CD8-positive, alpha-beta memory T cell (primary cell): Measurements from ENCODE around the gene REXO1. TPM values are rescaled to one million over a fixed set of nuclear protein-coding genes. Genes with fewer than 3 reads are reported as not detected.

Source experiments
- CTCF ChIA-PET: fragments of 350-600 bp; sonication (Branson Sonifier 250); formaldehyde crosslinking; loops from one replicate; lab custom pipeline; 2021; ENCODE audit warnings: antibody characterized with exemption; lab: Charles Lee
- POLR2A ChIA-PET: fragments of 350-600 bp; sonication (Branson Sonifier 250); formaldehyde crosslinking; loops from one replicate; lab custom pipeline; 2021; ENCODE audit warnings: antibody characterized with exemption; lab: Charles Lee
- DNase-seq, 5 donors: peaks; one replicate each; pipeline versions ENCODE4 v3.0.0 to v3.0.0-alpha.2; 2020 to 2022; ENCODE audit warnings: mixed read lengths in 1 of 5
- H3K27ac ChIP-seq: one replicate; pipeline ENCODE4 v1.7.0; 2013; ENCODE audit warnings: low read depth, mild to moderate bottlenecking, low read length, moderate library complexity
- H3K27me3 ChIP-seq: 2 replicates; pipeline ENCODE4 v1.7.0; 2013; ENCODE audit warnings: low read length, mild to moderate bottlenecking; ENCODE audit not compliant: insufficient read depth, poor library complexity, severe bottlenecking
- H3K36me3 ChIP-seq: 2 replicates; pipeline ENCODE4 v1.7.0; 2013; ENCODE audit warnings: mild to moderate bottlenecking, low read length, moderate library complexity; ENCODE audit not compliant: insufficient read depth
- H3K4me1 ChIP-seq: 2 replicates; pipeline ENCODE4 v1.7.0; 2013; ENCODE audit warnings: mild to moderate bottlenecking, low read length, moderate library complexity; ENCODE audit not compliant: insufficient read depth
- H3K4me3 ChIP-seq: 2 replicates; pipeline ENCODE4 v1.7.0; 2013; ENCODE audit warnings: mild to moderate bottlenecking, low read length
- H3K9me3 ChIP-seq: 2 replicates; pipeline ENCODE4 v1.7.0; 2013; ENCODE audit warnings: mild to moderate bottlenecking, low read length
- H3K27ac Mint-ChIP-seq, 8 donors: one replicate each; pipeline ENCODE4 v1.8.0; 2020 to 2021; ENCODE audit warnings: mixed read lengths in 8 of 8, mild to moderate bottlenecking in 6 of 8, inconsistent platforms in 3 of 8, moderate library complexity in 3 of 8
- H3K27me3 Mint-ChIP-seq, 2 donors: one replicate each; pipeline ENCODE4 v1.8.0; 2020 to 2021; ENCODE audit warnings: mixed read lengths in 2 of 2, mild to moderate bottlenecking in 1 of 2, moderate library complexity in 1 of 2
- H3K36me3 Mint-ChIP-seq, 3 donors: one replicate each; pipeline ENCODE4 v1.8.0; 2020 to 2021; ENCODE audit warnings: mixed read lengths in 3 of 3, inconsistent platforms in 1 of 3, mild to moderate bottlenecking in 1 of 3
- H3K4me1 Mint-ChIP-seq, 3 donors: one replicate each; pipeline ENCODE4 v1.8.0; 2020 to 2021; ENCODE audit warnings: mixed read lengths in 3 of 3, inconsistent platforms in 1 of 3, mild to moderate bottlenecking in 1 of 3
- H3K4me3 Mint-ChIP-seq, 7 donors: one replicate each; pipeline ENCODE4 v1.8.0; 2020 to 2021; ENCODE audit warnings: mixed read lengths in 7 of 7, mild to moderate bottlenecking in 6 of 7, moderate library complexity in 4 of 7, inconsistent platforms in 2 of 7
- H3K9me3 Mint-ChIP-seq, 5 donors: one replicate each; pipeline ENCODE4 v1.8.0; 2020 to 2022; ENCODE audit warnings: mixed read lengths in 5 of 5, mild to moderate bottlenecking in 3 of 5, moderate library complexity in 2 of 5, inconsistent platforms in 1 of 5
- polyA plus RNA-seq: library from polyadenylated mRNA; unstranded; fragments of 300-500 nt; fragmentation: Illumina TruSeq; gene quantifications from one replicate; pipeline ENCODE4 v1.2.3, GENCODE V29; 2021
- total RNA-seq, 2 experiments: library from RNA; stranded (reverse); gene quantifications; one replicate each; pipeline ENCODE4 v1.2.3, GENCODE V29; 2021

REXO1 gene
- total and polyA plus RNA-seq, 3 experiments from 2014 or later = 8.7 to 63.7 (median 61.0) TPM

- no peak overlapping the region for H3K27ac Mint-ChIP-seq
- Histone ChIP-seq H3K9me3 (peaks cover 11% of the 10 kb centered on the region), H3K27me3 (peaks cover 51% of the 10 kb centered on the region), H3K27ac (peak overlapping the region; percentile 51), H3K4me1 (peaks cover 8% of the 10 kb centered on the region), H3K4me3 (no peak overlapping the region), H3K36me3 (no peaks in the 10 kb centered on the region)
- ChIA-PET POLR2A (no interaction called here), CTCF (interaction anchor here (1.3 to 2.4 kb wide), 3 partner anchors 59 to 221 kb away, joined by 4 to 9 read pairs (median 4); no protein-coding TSS in a partner anchor)
- peaks cover 5 to 21% (median 13%) of the 10 kb centered on the region in 5 donors for H3K9me3 Mint-ChIP-seq
- peaks cover 57 to 74% of the 10 kb centered on the region in 2 donors for H3K27me3 Mint-ChIP-seq
- H3K4me1 Mint-ChIP-seq = no peaks in the 10 kb centered on the region
- H3K36me3 Mint-ChIP-seq = peaks cover 0 to 2% (median 0%) of the 10 kb centered on the region in 3 donors
- H3K4me3 Mint-ChIP-seq = no peak overlapping the region
- peak; percentile 45 to 73 (median 47) for DNase-seq
Observed at GRCh38 chr19:1767464-1767933, 80.8 kb downstream of the REXO1 start.

DNA sequence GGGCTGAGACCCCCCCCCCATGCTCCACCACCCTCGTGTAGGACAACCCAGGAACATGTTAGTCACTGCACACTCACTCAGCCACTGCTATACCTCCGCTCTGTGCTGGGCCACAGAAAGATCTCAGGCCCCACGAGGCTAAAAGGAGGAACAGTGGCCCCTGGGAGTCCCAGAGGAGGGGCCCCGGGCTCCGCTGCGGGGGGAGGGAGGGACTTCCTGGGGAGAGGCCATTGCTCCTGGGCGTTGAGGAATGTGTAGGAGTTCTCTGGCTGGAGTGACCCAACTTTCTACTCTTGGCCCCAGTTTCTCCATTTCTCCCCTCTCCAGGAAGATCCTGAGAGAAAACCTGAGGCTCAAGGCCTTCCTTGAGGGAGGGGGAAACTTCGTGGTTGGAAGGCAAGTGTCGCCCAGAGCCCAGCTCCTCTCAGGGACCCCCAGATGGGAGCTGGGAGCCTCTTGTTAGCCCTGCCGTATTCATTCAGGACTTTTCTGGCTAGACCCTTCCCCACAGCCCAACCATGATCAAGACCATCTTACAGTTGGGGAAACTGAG lies 81.4 kb downstream of the REXO1 start:
- Histone ChIP-seq H3K27me3 (peaks cover 51% of the 10 kb centered on the region), H3K9me3 (peaks cover 11% of the 10 kb centered on the region), H3K4me1 (peaks cover 8% of the 10 kb centered on the region), H3K36me3 (no peaks in the 10 kb centered on the region), H3K4me3 (no peak overlapping the region), H3K27ac (peak overlapping the region; percentile 51)
- Mint-ChIP-seq H3K36me3 (peaks cover 0 to 2% (median 0%) of the 10 kb centered on the region in 3 donors), H3K27me3 (peaks cover 54 to 71% of the 10 kb centered on the region in 2 donors), H3K27ac (no peak overlapping the region), H3K4me3 (no peak overlapping the region), H3K4me1 (no peaks in the 10 kb centered on the region), H3K9me3 (peaks cover 5 to 19% (median 13%) of the 10 kb centered on the region in 5 donors)
- DNase-seq = no peak
- ChIA-PET CTCF (interaction anchor here (0.7 to 2.4 kb wide), 4 partner anchors 59 to 220 kb away, joined by 3 to 9 read pairs (median 4); no protein-coding TSS in a partner anchor), POLR2A (no interaction called here)

GRCh38 chr19:1765904-1766799 lies 82.1 kb downstream of the REXO1 start:
- no peak overlapping the region for H3K4me3 Mint-ChIP-seq
- peaks cover 8% of the 10 kb centered on the region for H3K4me1 ChIP-seq
- H3K27ac Mint-ChIP-seq = no peak overlapping the region
- no peak for DNase-seq
- H3K4me3 ChIP-seq = no peak overlapping the region
- peaks cover 53 to 73% of the 10 kb centered on the region in 2 donors for H3K27me3 Mint-ChIP-seq
- H3K9me3 Mint-ChIP-seq = peaks cover 5 to 13% (median 11%) of the 10 kb centered on the region in 5 donors
- H3K27ac ChIP-seq = no peak overlapping the region
- H3K4me1 Mint-ChIP-seq = no peaks in the 10 kb centered on the region
- CTCF ChIA-PET = interaction anchor here (0.7 to 2.4 kb wide), 4 partner anchors 60 to 220 kb away, joined by 3 to 9 read pairs (median 4); no protein-coding TSS in a partner anchor
- H3K9me3 ChIP-seq = peaks cover 9% of the 10 kb centered on the region
- H3K36me3 ChIP-seq = no peaks in the 10 kb centered on the region
- H3K27me3 ChIP-seq = peaks cover 54% of the 10 kb centered on the region
- POLR2A ChIA-PET = no interaction called here
- H3K36me3 Mint-ChIP-seq = peaks cover 0 to 2% (median 0%) of the 10 kb centered on the region in 3 donors

Other genes starting within 250 kb of the REXO1 start
- gene UQCR11, start 243.0 kb downstream of the REXO1 start, total RNA-seq = 100 to 1,000 TPM; 239 to 266 TPM
- 613 TPM for gene UQCR11, start 243.0 kb downstream of the REXO1 start, polyA plus RNA-seq
- gene TCF3, start 195.9 kb downstream of the REXO1 start, total RNA-seq = 10 to 100 TPM; 96.0 to 97.0 TPM
- 13.3 TPM for gene TCF3, start 195.9 kb downstream of the REXO1 start, polyA plus RNA-seq
- gene ONECUT3, start 95.0 kb downstream of the REXO1 start, total RNA-seq = not detected
- not detected for gene ONECUT3, start 95.0 kb downstream of the REXO1 start, polyA plus RNA-seq
- 1 to 10 TPM in 1 of 2 experiments, under 1 TPM in 1; 0.97 to 1.6 TPM for gene ATP8B3, start 36.2 kb downstream of the REXO1 start, total RNA-seq
- gene ATP8B3, start 36.2 kb downstream of the REXO1 start, polyA plus RNA-seq = 2.4 TPM
- 10 to 100 TPM; 42.8 to 43.1 TPM for gene KLF16, start 15.1 kb upstream of the REXO1 start, total RNA-seq
- 0.92 TPM for gene KLF16, start 15.1 kb upstream of the REXO1 start, polyA plus RNA-seq
- 100 to 1,000 TPM; 105 to 114 TPM for gene ABHD17A, start 37.0 kb upstream of the REXO1 start, total RNA-seq
- 252 TPM for gene ABHD17A, start 37.0 kb upstream of the REXO1 start, polyA plus RNA-seq
- gene ADAT3, start 56.9 kb upstream of the REXO1 start, total RNA-seq = 1 to 10 TPM; 6.3 to 6.6 TPM
- gene ADAT3, start 56.9 kb upstream of the REXO1 start, polyA plus RNA-seq = 4.6 TPM
- 10 to 100 TPM; 38.6 to 40.6 TPM for gene SCAMP4, start 56.9 kb upstream of the REXO1 start, total RNA-seq
- 16.3 TPM for gene SCAMP4, start 56.9 kb upstream of the REXO1 start, polyA plus RNA-seq
- gene CSNK1G2, start 92.7 kb upstream of the REXO1 start, total RNA-seq = 10 to 100 TPM; 62.1 to 63.5 TPM
- gene CSNK1G2, start 92.7 kb upstream of the REXO1 start, polyA plus RNA-seq = 58.2 TPM
- gene BTBD2, start 167.2 kb upstream of the REXO1 start, total RNA-seq = 10 to 100 TPM; 18.6 to 22.5 TPM
- 5.3 TPM for gene BTBD2, start 167.2 kb upstream of the REXO1 start, polyA plus RNA-seq
- 100 to 1,000 TPM; 137 to 147 TPM for gene MKNK2, start 202.8 kb upstream of the REXO1 start, total RNA-seq
- gene MKNK2, start 202.8 kb upstream of the REXO1 start, polyA plus RNA-seq = 50.8 TPM
- gene MOB3A, start 247.8 kb upstream of the REXO1 start, total RNA-seq = 100 to 1,000 TPM; 171 to 188 TPM
- gene MOB3A, start 247.8 kb upstream of the REXO1 start, polyA plus RNA-seq = 106 TPM
- gene IZUMO4, start 248.4 kb upstream of the REXO1 start, total RNA-seq = 1 to 10 TPM; 8.9 to 9.7 TPM
- 0.58 TPM for gene IZUMO4, start 248.4 kb upstream of the REXO1 start, polyA plus RNA-seq